ENCODE data around the gene ECSCR.

DNA sequence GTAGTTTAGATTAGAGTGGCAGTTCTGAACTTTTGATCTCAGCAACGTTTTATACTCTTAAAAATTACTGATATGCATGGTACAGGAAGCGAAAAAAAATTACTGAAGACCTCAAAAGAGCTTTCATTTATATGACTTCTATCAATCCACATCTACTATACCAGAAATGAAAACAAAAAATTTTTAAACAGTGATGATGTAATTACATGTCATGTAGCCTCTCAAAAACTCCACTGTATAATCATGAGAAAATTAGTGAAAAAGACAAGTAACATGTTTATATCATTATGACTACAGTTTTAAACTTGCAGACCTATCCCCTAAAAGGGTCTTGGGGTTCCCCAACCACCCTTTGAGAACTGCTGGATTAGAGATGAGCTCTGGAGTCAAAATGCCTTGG is 32.5 kb downstream of the ECSCR start:
- TF ChIP-seq POLR2A (IDR thresholded peaks at IDR 0.05): no peak
- TF ChIP-seq, protein P1, sequence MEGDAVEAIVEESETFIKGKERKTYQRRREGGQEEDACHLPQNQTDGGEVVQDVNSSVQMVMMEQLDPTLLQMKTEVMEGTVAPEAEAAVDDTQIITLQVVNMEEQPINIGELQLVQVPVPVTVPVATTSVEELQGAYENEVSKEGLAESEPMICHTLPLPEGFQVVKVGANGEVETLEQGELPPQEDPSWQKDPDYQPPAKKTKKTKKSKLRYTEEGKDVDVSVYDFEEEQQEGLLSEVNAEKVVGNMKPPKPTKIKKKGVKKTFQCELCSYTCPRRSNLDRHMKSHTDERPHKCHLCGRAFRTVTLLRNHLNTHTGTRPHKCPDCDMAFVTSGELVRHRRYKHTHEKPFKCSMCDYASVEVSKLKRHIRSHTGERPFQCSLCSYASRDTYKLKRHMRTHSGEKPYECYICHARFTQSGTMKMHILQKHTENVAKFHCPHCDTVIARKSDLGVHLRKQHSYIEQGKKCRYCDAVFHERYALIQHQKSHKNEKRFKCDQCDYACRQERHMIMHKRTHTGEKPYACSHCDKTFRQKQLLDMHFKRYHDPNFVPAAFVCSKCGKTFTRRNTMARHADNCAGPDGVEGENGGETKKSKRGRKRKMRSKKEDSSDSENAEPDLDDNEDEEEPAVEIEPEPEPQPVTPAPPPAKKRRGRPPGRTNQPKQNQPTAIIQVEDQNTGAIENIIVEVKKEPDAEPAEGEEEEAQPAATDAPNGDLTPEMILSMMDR (IDR thresholded peaks at IDR 0.05): no peak
